Coronary artery (tissue), 2 donors: ENCODE results near the gene ELAVL3.
A peak's percentile ranks its signal among the peaks of the same experiment; 100 is the strongest.
"Not testable (repeated sequence)": the region's sequence is repeated elsewhere in the genome, so short reads cannot be mapped to it uniquely, and the experiment has no call there.

Source experiments
- DNase-seq: peaks from one replicate; pipeline ENCODE4 v3.0.0-alpha.2; 2017; ENCODE audit warnings: low spot score
- H3K27ac ChIP-seq, 2 donors: fragments of 200-600 bp; sonication (generic); one replicate each; pipeline ENCODE4 v1.5.1; 2016 to 2019
- H3K4me3 ChIP-seq: fragments of 200-600 bp; sonication (generic); 2 replicates; pipeline ENCODE4 v1.5.1; 2016; ENCODE audit warnings: mild to moderate bottlenecking, moderate library complexity
- CTCF ChIP-seq: fragments of 200-600 bp; sonication (generic); IDR thresholded peaks from one replicate; pipeline ENCODE4 v1.5.1; 2019; ENCODE audit warnings: antibody characterized with exemption

Gene ELAVL3

DNA sequence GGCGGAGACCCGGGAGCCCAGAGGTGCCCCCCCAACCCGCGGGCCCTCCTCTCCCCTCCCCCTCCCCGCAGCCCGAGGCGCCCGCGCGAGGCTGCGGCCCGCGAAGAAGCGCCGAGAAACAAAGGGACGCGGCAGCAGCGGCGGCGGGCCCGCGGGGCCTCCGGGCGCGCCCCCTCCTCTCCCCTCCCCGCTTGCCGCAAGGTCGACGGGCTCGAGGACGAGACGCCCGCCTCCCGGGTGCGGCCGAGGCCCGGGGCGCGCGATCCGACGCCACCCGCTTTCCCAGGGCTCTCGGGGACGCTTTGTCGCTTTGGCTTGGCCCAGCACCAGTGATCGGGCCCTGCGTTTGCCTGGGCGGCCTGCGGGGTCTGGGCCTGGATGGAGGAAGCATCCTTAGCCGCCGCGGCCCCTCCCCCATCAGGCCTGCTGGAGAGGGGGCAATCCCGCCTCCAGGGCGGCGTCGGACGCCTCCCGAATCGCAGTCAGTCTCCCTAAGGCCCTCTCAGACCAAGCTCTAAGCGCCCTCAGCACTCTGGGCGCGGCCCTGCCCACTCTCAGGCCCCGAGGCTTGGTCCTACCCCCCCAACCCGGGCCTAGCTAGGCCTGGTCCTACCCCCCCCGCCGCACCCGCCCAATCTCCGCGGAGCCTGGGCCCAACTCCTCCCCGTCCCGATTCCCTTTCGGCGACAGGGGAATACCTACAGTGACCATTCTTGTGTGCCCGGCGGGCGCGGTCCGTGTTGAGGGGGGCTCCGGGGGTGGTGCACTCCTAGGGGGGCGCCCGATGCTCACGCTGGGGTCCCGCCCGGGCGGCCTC, 740 bp downstream of the ELAVL3 start:
- no peak for TF ChIP-seq CTCF
- H3K27ac ChIP-seq, result no peak overlapping the region
- no peak for DNase-seq
- peak overlapping the region; percentile 52 for H3K4me3 ChIP-seq

DNA sequence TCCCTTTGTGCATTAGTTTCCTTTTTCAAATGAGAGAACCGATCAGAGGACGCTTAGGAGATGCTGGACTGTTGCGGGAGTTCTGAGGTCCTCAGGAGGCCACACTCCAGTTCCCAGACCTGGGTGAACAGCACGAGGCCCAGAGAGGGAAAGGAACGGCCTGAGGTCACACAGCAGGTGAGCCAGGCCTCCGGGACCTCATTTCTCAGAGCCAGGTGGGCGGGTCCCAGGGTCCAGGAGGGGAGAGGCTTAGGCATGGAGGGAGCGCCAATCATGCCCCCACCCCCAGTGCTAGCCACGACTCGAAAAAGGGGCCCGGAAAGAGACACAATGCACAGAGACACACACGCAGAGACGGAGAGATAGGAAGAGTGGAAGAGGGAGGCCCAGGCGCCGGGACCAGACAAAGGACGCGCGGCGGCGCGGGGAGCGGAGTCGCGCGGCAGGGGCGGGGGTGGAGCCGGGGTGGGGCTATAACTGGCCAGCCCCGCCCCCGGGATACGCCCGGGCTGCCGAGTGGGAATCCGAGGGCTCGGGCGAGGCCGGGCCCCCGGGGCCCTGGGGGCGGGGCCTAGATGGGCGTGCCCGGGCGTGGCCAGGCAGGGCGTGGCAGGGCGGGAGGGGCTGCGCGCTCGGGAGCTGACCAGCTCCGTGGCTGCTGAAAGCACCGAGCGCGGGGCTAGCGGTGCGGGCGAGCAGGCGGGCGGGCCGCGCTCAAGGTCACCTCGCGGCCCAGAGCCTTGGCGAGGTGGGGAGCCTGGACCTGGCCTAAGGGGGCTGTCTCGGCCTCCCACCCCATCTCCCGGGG, 1.6 kb downstream of the ELAVL3 start:
- TF ChIP-seq CTCF, result no peak
- no peak overlapping the region for H3K27ac ChIP-seq
- H3K4me3 ChIP-seq, result peak overlapping the region; percentile 52

GRCh38 chr19:11478167-11479089, 2.4 kb downstream of the ELAVL3 start:
- H3K4me3 ChIP-seq, result no peak overlapping the region
- no peak for DNase-seq
- no peak overlapping the region for H3K27ac ChIP-seq
- no peak for TF ChIP-seq CTCF

More for the DNA sequence above, 1.6 kb downstream of the ELAVL3 start:
- DNase-seq, result no peak

DNA sequence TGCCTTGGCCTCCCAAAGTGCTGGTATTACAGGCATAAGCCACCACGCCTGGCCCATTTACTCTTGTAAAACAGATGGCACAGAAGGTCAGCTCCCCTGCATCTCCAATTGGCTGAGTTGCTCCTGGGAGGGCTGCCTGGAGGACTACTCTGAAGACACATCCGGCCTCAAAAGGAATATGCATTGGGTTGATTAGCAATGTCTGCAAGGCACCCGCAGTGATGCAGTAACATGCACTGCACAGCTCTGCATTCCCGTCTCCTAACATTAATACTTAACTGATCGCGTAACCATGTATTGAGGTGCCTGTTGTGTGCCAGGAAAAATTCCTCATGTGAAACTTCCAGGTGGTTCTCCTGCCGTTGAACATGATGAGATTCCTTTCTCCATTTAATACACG, 5.0 kb downstream of the ELAVL3 start:
- TF ChIP-seq CTCF, result no peak
- no peak for DNase-seq
- no peak overlapping the region for H3K4me3 ChIP-seq
- H3K27ac ChIP-seq, result no peak overlapping the region

- H3K4me3 ChIP-seq, DNase-seq, H3K27ac ChIP-seq: not testable (repeated sequence)
These were observed 5.5 kb downstream of the ELAVL3 start for GRCh38 chr19:11475343-11475742.

DNA sequence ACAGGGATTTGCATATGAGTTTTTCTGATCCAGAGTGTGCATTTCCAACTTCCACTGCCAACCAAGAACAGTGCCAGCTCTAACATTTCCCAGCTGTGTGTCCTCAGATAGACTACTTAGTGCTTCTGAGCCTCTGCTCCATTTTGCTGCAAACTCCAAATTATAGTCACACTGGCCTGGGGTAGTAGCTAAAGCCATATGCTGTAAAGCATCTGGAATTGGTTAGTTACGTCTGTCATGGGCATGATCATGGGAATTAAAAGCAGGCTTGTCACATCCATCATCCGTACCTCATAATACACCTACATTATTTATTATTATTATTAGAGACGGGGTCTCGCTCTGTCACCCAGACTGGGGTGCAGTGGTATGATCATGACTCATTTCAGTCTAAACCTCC, 7.1 kb downstream of the ELAVL3 start:
- no peak for DNase-seq
- H3K4me3 ChIP-seq, result no peak overlapping the region
- TF ChIP-seq CTCF, result no peak
- H3K27ac ChIP-seq, result no peak overlapping the region

DNA sequence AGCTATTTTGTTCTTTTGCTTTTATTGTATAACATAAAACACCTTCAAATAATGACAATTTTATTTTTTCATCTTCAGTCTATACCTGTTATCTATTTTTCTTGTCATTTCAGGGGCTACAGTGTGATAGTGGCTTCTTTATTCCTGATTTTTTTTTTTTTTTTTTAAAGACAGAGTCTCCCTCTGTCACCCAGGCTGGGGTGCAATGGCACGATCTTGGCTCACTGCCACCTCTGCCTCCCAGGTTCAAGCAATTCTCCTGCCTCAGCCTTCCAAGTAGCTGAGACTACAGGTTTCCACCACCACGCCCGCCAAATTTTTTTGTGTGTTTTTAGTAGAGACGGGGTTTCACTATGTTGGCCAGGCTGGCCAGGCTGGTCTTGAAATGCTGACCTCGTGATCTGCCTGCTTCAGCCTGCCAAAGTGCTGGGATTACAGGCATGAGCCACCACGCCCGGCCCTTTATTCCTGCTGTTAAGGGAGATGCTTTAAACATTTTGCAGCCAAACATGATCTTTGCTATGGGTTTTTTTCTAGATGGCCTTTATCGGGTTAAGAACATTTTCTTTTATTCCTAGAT, 12.5 kb downstream of the ELAVL3 start:
- H3K27ac ChIP-seq, H3K4me3 ChIP-seq, DNase-seq: not testable (repeated sequence)
